Neural progenitor cell (in vitro differentiated cells): ENCODE results near the gene MAD1L1. TPM values are rescaled to one million over a fixed set of nuclear protein-coding genes. Genes with fewer than 3 reads are reported as not detected.
A peak's percentile ranks its signal among the peaks of the same experiment; 100 is the strongest.

Experiments used
- DNase-seq: peaks from one replicate; pipeline ENCODE4 v3.0.0-alpha.2; 2016; ENCODE audit warnings: low spot score
- H2AFZ ChIP-seq: fragments of 200-600 bp; sonication (generic); replicated peaks from 2 replicates; pipeline ENCODE4 v1.6.1; 2016; ENCODE audit warnings: antibody characterized with exemption
- H3F3A ChIP-seq: fragments of 200-600 bp; sonication (generic); 2 replicates; pipeline ENCODE4 v1.6.1; 2016; ENCODE audit warnings: antibody characterized with exemption, low read depth
- H3K27ac ChIP-seq: fragments of 200-600 bp; sonication (generic); 2 replicates; pipeline ENCODE4 v1.5.1; 2016; ENCODE audit warnings: mild to moderate bottlenecking
- H3K27me3 ChIP-seq: fragments of 200-600 bp; sonication (generic); 2 replicates; pipeline ENCODE4 v1.6.1; 2016; ENCODE audit warnings: mild to moderate bottlenecking, moderate library complexity
- H3K36me3 ChIP-seq: fragments of 200-600 bp; sonication (generic); 2 replicates; pipeline ENCODE4 v1.5.1; 2016
- H3K4me1 ChIP-seq: fragments of 200-600 bp; sonication (generic); 2 replicates; pipeline ENCODE4 v1.6.1; 2016; ENCODE audit warnings: mixed run types
- H3K4me2 ChIP-seq: fragments of 200-600 bp; sonication (generic); 2 replicates; pipeline ENCODE4 v1.6.1; 2016
- H3K4me3 ChIP-seq: fragments of 200-600 bp; sonication (generic); 2 replicates; pipeline ENCODE4 v1.5.1; 2016
- H3K79me2 ChIP-seq: fragments of 200-600 bp; sonication (generic); 2 replicates; pipeline ENCODE4 v1.6.1; 2016; ENCODE audit warnings: low read depth
- H3K9ac ChIP-seq: fragments of 200-600 bp; sonication (generic); 2 replicates; pipeline ENCODE4 v1.6.1; 2016
- H3K9me3 ChIP-seq: fragments of 200-600 bp; sonication (generic); 2 replicates; pipeline ENCODE4 v1.5.1; 2016; ENCODE audit warnings: low read depth
- H4K20me1 ChIP-seq: fragments of 200-600 bp; sonication (generic); 2 replicates; pipeline ENCODE4 v1.6.1; 2016; ENCODE audit warnings: low read depth
- H3K27ac Mint-ChIP-seq: 3 replicates; pipeline ENCODE4 v1.8.0; 2021; ENCODE audit warnings: mixed read lengths
- H3K27me3 Mint-ChIP-seq: 2 replicates; pipeline ENCODE4 v1.8.0; 2022; ENCODE audit warnings: low read depth, mild to moderate bottlenecking, inconsistent platforms, moderate library complexity, mixed read lengths; ENCODE audit not compliant: insufficient read depth
- H3K36me3 Mint-ChIP-seq: 3 replicates; pipeline ENCODE4 v1.8.0; 2021; ENCODE audit warnings: mixed read lengths
- H3K4me1 Mint-ChIP-seq: 3 replicates; pipeline ENCODE4 v1.8.0; 2021; ENCODE audit warnings: mixed read lengths
- H3K4me3 Mint-ChIP-seq: 3 replicates; pipeline ENCODE4 v1.8.0; 2021; ENCODE audit warnings: mild to moderate bottlenecking, moderate library complexity, mixed read lengths
- H3K9me3 Mint-ChIP-seq: 3 replicates; pipeline ENCODE4 v1.8.0; 2020; ENCODE audit warnings: mixed read lengths
- EZH2 ChIP-seq: fragments of 200-600 bp; sonication (generic); IDR thresholded peaks from 2 replicates; pipeline ENCODE4 v1.6.1; 2017; ENCODE audit warnings: antibody characterized with exemption, mild to moderate bottlenecking, moderate library complexity
- EZH2phosphoT487 ChIP-seq: fragments of 200-600 bp; sonication (generic); IDR thresholded peaks from 2 replicates; pipeline ENCODE4 v1.6.1; 2017; ENCODE audit warnings: antibody characterized with exemption
- total RNA-seq: library from RNA; depleted of rRNA; stranded (reverse); fragments of >200 nt; gene quantifications from 2 replicates; pipeline ENCODE4 v1.2.3, GENCODE V29; 2015; ENCODE audit warnings: low replicate concordance
- TF ChIP-seq, protein P1 (sequence below): fragments of 200-600 bp; sonication (generic); IDR thresholded peaks from 2 replicates; pipeline ENCODE4 v1.5.1; 2017; ENCODE audit warnings: antibody characterized with exemption, mild to moderate bottlenecking

MAD1L1 gene
- total RNA-seq, 1 donor from 2014 or later: 23.7 TPM

- Mint-ChIP-seq H3K36me3 (peaks cover 2% of the 10 kb centered on the region), H3K9me3 (no peaks in the 10 kb centered on the region), H3K27me3 (peaks cover 6% of the 10 kb centered on the region), H3K4me3 (no peak overlapping the region), H3K4me1 (peaks cover 10% of the 10 kb centered on the region), H3K27ac (no peak overlapping the region)
- Histone ChIP-seq H2AFZ (no peak overlapping the region), H3K9ac (no peak overlapping the region), H4K20me1 (no peaks in the 10 kb centered on the region), H3F3A (no peaks in the 10 kb centered on the region), H3K9me3 (no peaks in the 10 kb centered on the region), H3K36me3 (no peaks in the 10 kb centered on the region), H3K79me2 (no peaks in the 10 kb centered on the region), H3K4me1 (no peaks in the 10 kb centered on the region), H3K4me3 (no peak overlapping the region), H3K27me3 (no peaks in the 10 kb centered on the region), H3K4me2 (no peak overlapping the region), H3K27ac (no peak overlapping the region)
- no peak for TF ChIP-seq EZH2phosphoT487
- TF ChIP-seq, protein P1, sequence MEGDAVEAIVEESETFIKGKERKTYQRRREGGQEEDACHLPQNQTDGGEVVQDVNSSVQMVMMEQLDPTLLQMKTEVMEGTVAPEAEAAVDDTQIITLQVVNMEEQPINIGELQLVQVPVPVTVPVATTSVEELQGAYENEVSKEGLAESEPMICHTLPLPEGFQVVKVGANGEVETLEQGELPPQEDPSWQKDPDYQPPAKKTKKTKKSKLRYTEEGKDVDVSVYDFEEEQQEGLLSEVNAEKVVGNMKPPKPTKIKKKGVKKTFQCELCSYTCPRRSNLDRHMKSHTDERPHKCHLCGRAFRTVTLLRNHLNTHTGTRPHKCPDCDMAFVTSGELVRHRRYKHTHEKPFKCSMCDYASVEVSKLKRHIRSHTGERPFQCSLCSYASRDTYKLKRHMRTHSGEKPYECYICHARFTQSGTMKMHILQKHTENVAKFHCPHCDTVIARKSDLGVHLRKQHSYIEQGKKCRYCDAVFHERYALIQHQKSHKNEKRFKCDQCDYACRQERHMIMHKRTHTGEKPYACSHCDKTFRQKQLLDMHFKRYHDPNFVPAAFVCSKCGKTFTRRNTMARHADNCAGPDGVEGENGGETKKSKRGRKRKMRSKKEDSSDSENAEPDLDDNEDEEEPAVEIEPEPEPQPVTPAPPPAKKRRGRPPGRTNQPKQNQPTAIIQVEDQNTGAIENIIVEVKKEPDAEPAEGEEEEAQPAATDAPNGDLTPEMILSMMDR: no peak
- TF ChIP-seq EZH2: no peak
- DNase-seq: no peak
Measured at GRCh38 chr7:1920881-1921280, 311.9 kb downstream of the MAD1L1 start.

- Mint-ChIP-seq H3K4me3 (no peak overlapping the region), H3K9me3 (no peaks in the 10 kb centered on the region), H3K27ac (peak overlapping the region; percentile 57), H3K4me1 (peaks cover 9% of the 10 kb centered on the region), H3K27me3 (peaks cover 6% of the 10 kb centered on the region), H3K36me3 (peaks cover 2% of the 10 kb centered on the region)
- no peaks in the 10 kb centered on the region for H3K9me3 ChIP-seq
- H3K4me2 ChIP-seq: no peak overlapping the region
- H3F3A ChIP-seq: no peaks in the 10 kb centered on the region
- no peaks in the 10 kb centered on the region for H4K20me1 ChIP-seq
- no peaks in the 10 kb centered on the region for H3K79me2 ChIP-seq
- no peak overlapping the region for H3K9ac ChIP-seq
- H2AFZ ChIP-seq: no peak overlapping the region
- H3K4me3 ChIP-seq: no peak overlapping the region
- H3K36me3 ChIP-seq: no peaks in the 10 kb centered on the region
- H3K27me3 ChIP-seq: no peaks in the 10 kb centered on the region
- H3K4me1 ChIP-seq: no peaks in the 10 kb centered on the region
- no peak overlapping the region for H3K27ac ChIP-seq
- no peak for TF ChIP-seq EZH2
- TF ChIP-seq EZH2phosphoT487: no peak
- TF ChIP-seq, protein P1: no peak
- DNase-seq: no peak
Measured at GRCh38 chr7:1920266-1920681, 312.5 kb downstream of the MAD1L1 start.

GRCh38 chr7:1919539-1920265, 313.0 kb downstream of the MAD1L1 start:
- Histone ChIP-seq H3K27me3 (no peaks in the 10 kb centered on the region), H3K27ac (no peak overlapping the region), H3K4me3 (no peak overlapping the region), H4K20me1 (no peaks in the 10 kb centered on the region), H3K4me1 (no peaks in the 10 kb centered on the region), H3K9ac (no peak overlapping the region), H3K4me2 (no peak overlapping the region), H3F3A (no peaks in the 10 kb centered on the region), H3K36me3 (no peaks in the 10 kb centered on the region), H2AFZ (no peak overlapping the region), H3K79me2 (no peaks in the 10 kb centered on the region), H3K9me3 (no peaks in the 10 kb centered on the region)
- peaks cover 2% of the 10 kb centered on the region for H3K36me3 Mint-ChIP-seq
- no peaks in the 10 kb centered on the region for H3K9me3 Mint-ChIP-seq
- H3K4me1 Mint-ChIP-seq: peaks cover 9% of the 10 kb centered on the region
- no peak for DNase-seq
- no peak overlapping the region for H3K4me3 Mint-ChIP-seq
- H3K27ac Mint-ChIP-seq: peak overlapping the region; percentile 57
- peaks cover 6% of the 10 kb centered on the region for H3K27me3 Mint-ChIP-seq
- TF ChIP-seq EZH2 (no peak), EZH2phosphoT487 (no peak)
- TF ChIP-seq, protein P1: no peak
